C4-2B (cell line): Measurements from ENCODE around the gene ZNF423.

ENCODE experiments used
- H3K27ac ChIP-seq: fragments of 450-650 bp; 2 replicates; pipeline ENCODE4 v1.5.1; 2017
- CTCF ChIP-seq: fragments of 450-650 bp; conservative IDR thresholded peaks from 2 replicates; pipeline ENCODE4 v1.5.1; 2017; ENCODE audit warnings: mild to moderate bottlenecking
- ZFX ChIP-seq: fragments of 450-650 bp; IDR thresholded peaks from 2 replicates; pipeline ENCODE4 v1.6.1; 2017

The ZNF423 gene

GRCh38 chr16:49550140-49550539 is 305.8 kb downstream of the ZNF423 start:
- no peak for TF ChIP-seq CTCF
- TF ChIP-seq ZFX, result no peak
- H3K27ac ChIP-seq, result no peak overlapping the region

- TF ChIP-seq ZFX (no peak), CTCF (no peak)
- no peak overlapping the region for H3K27ac ChIP-seq
These were observed 307.5 kb downstream of the ZNF423 start for GRCh38 chr16:49548325-49548970.

- no peak overlapping the region for H3K27ac ChIP-seq
- no peak for TF ChIP-seq CTCF
- no peak for TF ChIP-seq ZFX
These were observed 308.5 kb downstream of the ZNF423 start for GRCh38 chr16:49547448-49547847.

- no peak overlapping the region for H3K27ac ChIP-seq
- TF ChIP-seq ZFX (no peak), CTCF (no peak)
These were observed 309.2 kb downstream of the ZNF423 start for GRCh38 chr16:49546735-49547134.

GRCh38 chr16:49545741-49546448 is 310.0 kb downstream of the ZNF423 start:
- H3K27ac ChIP-seq, result no peak overlapping the region
- TF ChIP-seq ZFX, result no peak
- TF ChIP-seq CTCF, result no peak

GRCh38 chr16:49545243-49545642 is 310.7 kb downstream of the ZNF423 start:
- TF ChIP-seq CTCF, result no peak
- no peak for TF ChIP-seq ZFX
- no peak overlapping the region for H3K27ac ChIP-seq

- no peak overlapping the region for H3K27ac ChIP-seq
- TF ChIP-seq ZFX, result no peak
- TF ChIP-seq CTCF, result no peak
These were observed 311.1 kb downstream of the ZNF423 start for GRCh38 chr16:49544828-49545227.
